ENCODE data around the gene CDS1.

- TF ChIP-seq SIN3A (IDR thresholded peaks at IDR 0.05; ENCODE audit: borderline replicate concordance, insufficient read depth, low read depth, low read length), result no peak
- TF ChIP-seq REST (IDR thresholded peaks at IDR 0.05; ENCODE audit: insufficient read depth in 1 of 2, low read depth in 2 of 2, low read length in 1 of 2), result no peak
- TF ChIP-seq POLR2AphosphoS5 (IDR thresholded peaks at IDR 0.05; ENCODE audit: low read depth, low read length), result no peak
- TF ChIP-seq CTCF (IDR thresholded peaks at IDR 0.05), result no peak
- TF ChIP-seq TCF7L2 (IDR thresholded peaks at IDR 0.05; ENCODE audit: low read depth, low read length), result no peak
Measured at GRCh38 chr4:84573385-84574068, 9.4 kb upstream of the CDS1 start.
